IMR-90 (cell line): ENCODE measurements around the gene TMEM221. TPM values are rescaled to one million over a fixed set of nuclear protein-coding genes. Genes with fewer than 3 reads are reported as not detected.

Source experiments
- ATAC-seq: fragments of 200-7000 bp; cut with Tn5 transposase; 2 replicates; pipeline ENCODE4 v1.9.1; 2020; ENCODE audit warnings: low read depth, mild to moderate bottlenecking, moderate library complexity
- BruUV-seq: library from RNA; stranded (reverse); fragments of 400-500 nt; replicated peaks from 2 replicates; lab custom pipeline; 2021; lab: Mats Ljungman, UMichigan
- CTCF ChIA-PET: fragments of 300-600 bp; formaldehyde crosslinking; extraction: SDS; loops from one replicate; lab custom pipeline; 2021; ENCODE audit warnings: antibody characterized with exemption; lab: Yijun Ruan, JAX
- POLR2A ChIA-PET: fragments of 300-600 bp; sonication (Branson Sonifier 250); formaldehyde crosslinking; loops from one replicate; lab custom pipeline; 2022; ENCODE audit warnings: antibody characterized with exemption; ENCODE audit not compliant: unreplicated experiment; lab: Charles Lee
- DNase-seq: peaks from one replicate; pipeline ENCODE4 v3.0.0; 2013
- H2AFZ ChIP-seq: replicated peaks from 2 replicates; pipeline ENCODE3; 2013; ENCODE audit warnings: low read length, mild to moderate bottlenecking; ENCODE audit not compliant: poor library complexity
- H2AK5ac ChIP-seq: 2 replicates; pipeline ENCODE4 v1.6.1; 2013; ENCODE audit warnings: low read depth, low read length, inconsistent platforms
- H2AK9ac ChIP-seq: replicated peaks from 2 replicates; pipeline ENCODE3; 2013; ENCODE audit warnings: mild to moderate bottlenecking, low read depth, low read length, moderate library complexity; ENCODE audit not compliant: poor library complexity
- H2BK120ac ChIP-seq: 2 replicates; pipeline ENCODE4 v1.6.1; 2013; ENCODE audit warnings: low read depth, low read length, inconsistent platforms
- H2BK15ac ChIP-seq: 3 replicates; pipeline ENCODE4 v1.6.1; 2013; ENCODE audit warnings: low read depth, low read length, inconsistent platforms
- H2BK20ac ChIP-seq: 2 replicates; pipeline ENCODE4 v1.6.1; 2013; ENCODE audit warnings: low read depth, mild to moderate bottlenecking, inconsistent platforms, low read length, moderate library complexity
- H2BK5ac ChIP-seq: 2 replicates; pipeline ENCODE4 v1.6.1; 2013; ENCODE audit warnings: mild to moderate bottlenecking, low read depth, low read length, inconsistent platforms; ENCODE audit not compliant: poor library complexity, severe bottlenecking
- H3K14ac ChIP-seq: replicated peaks from 2 replicates; pipeline ENCODE4 v1.6.1; 2013; ENCODE audit warnings: low read depth, low read length, inconsistent platforms
- H3K18ac ChIP-seq: 2 replicates; pipeline ENCODE4 v1.6.1; 2013; ENCODE audit warnings: low read depth, low read length, control low read depth
- H3K23ac ChIP-seq: 2 replicates; pipeline ENCODE4 v1.6.1; 2013; ENCODE audit warnings: low read depth, low read length, inconsistent platforms
- H3K27ac ChIP-seq: 2 replicates; pipeline ENCODE4 v1.5.1; 2013; ENCODE audit warnings: mild to moderate bottlenecking, control low read depth, low read length; ENCODE audit not compliant: insufficient read depth
- H3K27me3 ChIP-seq: 2 replicates; pipeline ENCODE4 v1.6.1; 2013; ENCODE audit warnings: low read length; ENCODE audit not compliant: control insufficient read depth, insufficient read depth
- H3K36me3 ChIP-seq: 2 replicates; pipeline ENCODE4 v1.6.1; 2013; ENCODE audit warnings: low read length, mixed read lengths; ENCODE audit not compliant: control insufficient read depth, insufficient read depth
- H3K4ac ChIP-seq: 2 replicates; pipeline ENCODE4 v1.6.1; 2013; ENCODE audit warnings: low read depth, low read length, inconsistent platforms
- H3K4me1 ChIP-seq: 2 replicates; pipeline ENCODE4 v1.6.1; 2013; ENCODE audit warnings: low read length, mixed read lengths; ENCODE audit not compliant: control insufficient read depth, insufficient read depth
- H3K4me2 ChIP-seq: 2 replicates; pipeline ENCODE4 v1.6.1; 2013; ENCODE audit warnings: low read depth, mild to moderate bottlenecking, control low read depth, low read length, moderate library complexity
- H3K4me3 ChIP-seq: 2 replicates; pipeline ENCODE4 v1.5.1; 2013; ENCODE audit warnings: low read depth, mild to moderate bottlenecking, control low read depth, low read length, moderate library complexity; ENCODE audit not compliant: insufficient read depth
- H3K56ac ChIP-seq: 2 replicates; pipeline ENCODE4 v1.6.1; 2013; ENCODE audit warnings: low read length, inconsistent platforms; ENCODE audit not compliant: insufficient read depth; ENCODE audit errors: extremely low read depth
- H3K79me1 ChIP-seq, 2 experiments: 2 replicates each; pipeline ENCODE4 v1.6.1; 2013; ENCODE audit warnings: low read length in 2 of 2, inconsistent platforms in 1 of 2, low read depth in 1 of 2
- H3K9ac ChIP-seq: 2 replicates; pipeline ENCODE4 v1.6.1; 2013; ENCODE audit warnings: low read depth, low read length, control low read depth
- H3K9me1 ChIP-seq: 2 replicates; pipeline ENCODE4 v1.6.1; 2013; ENCODE audit warnings: low read length, inconsistent platforms; ENCODE audit not compliant: insufficient read depth
- H3K9me3 ChIP-seq: 2 replicates; pipeline ENCODE4 v1.6.1; 2013; ENCODE audit warnings: low read length; ENCODE audit not compliant: control insufficient read depth, insufficient read depth
- H4K20me1 ChIP-seq: 2 replicates; pipeline ENCODE4 v1.6.1; 2013; ENCODE audit warnings: low read length, inconsistent platforms; ENCODE audit not compliant: insufficient read depth
- H4K5ac ChIP-seq: 2 replicates; pipeline ENCODE4 v1.6.1; 2013; ENCODE audit warnings: mild to moderate bottlenecking, low read depth, low read length, control low read depth
- H4K8ac ChIP-seq, 2 experiments: 2 replicates each; pipeline ENCODE4 v1.6.1; 2013; ENCODE audit warnings: low read depth in 2 of 2, low read length in 2 of 2, control low read depth in 1 of 2, inconsistent platforms in 1 of 2
- H4K91ac ChIP-seq: 2 replicates; pipeline ENCODE4 v1.6.1; 2013; ENCODE audit warnings: low read depth, low read length, inconsistent platforms; ENCODE audit not compliant: insufficient read depth
- BHLHE40 ChIP-seq: fragments of 150-350 bp; IDR thresholded peaks from 2 replicates; pipeline ENCODE4 v1.6.1; 2016; ENCODE audit warnings: mild to moderate bottlenecking, low read depth, low read length
- CEBPB ChIP-seq: IDR thresholded peaks from 2 replicates; pipeline ENCODE4 v1.6.1; 2012; ENCODE audit warnings: low read depth, low read length, improper control_type of control experiment
- CHD1 ChIP-seq: IDR thresholded peaks from 2 replicates; pipeline ENCODE4 v1.6.1; 2012; ENCODE audit warnings: low read depth, low read length, improper control_type of control experiment
- CTCF ChIP-seq: conservative IDR thresholded peaks from 2 replicates; pipeline ENCODE4 v1.5.1; 2012; ENCODE audit warnings: mild to moderate bottlenecking, low read depth, low read length, improper control_type of control experiment
- ELK1 ChIP-seq: fragments of 150-350 bp; IDR thresholded peaks from 2 replicates; pipeline ENCODE4 v1.6.1; 2016; ENCODE audit warnings: low read depth, mild to moderate bottlenecking, low read length, moderate library complexity, borderline replicate concordance
- FOS ChIP-seq: fragments of 150-350 bp; IDR thresholded peaks from 2 replicates; pipeline ENCODE4 v1.6.1; 2016; ENCODE audit warnings: low read depth, low read length
- MAFK ChIP-seq: IDR thresholded peaks from 2 replicates; pipeline ENCODE4 v1.6.1; 2012; ENCODE audit warnings: low read depth, low read length, improper control_type of control experiment
- MAZ ChIP-seq: IDR thresholded peaks from 2 replicates; pipeline ENCODE4 v1.6.1; 2012; ENCODE audit warnings: low read depth, mild to moderate bottlenecking, low read length, improper control_type of control experiment, moderate library complexity, borderline replicate concordance
- MXI1 ChIP-seq: IDR thresholded peaks from 2 replicates; pipeline ENCODE4 v1.6.1; 2012; ENCODE audit warnings: low read depth, mild to moderate bottlenecking, low read length, moderate library complexity, borderline replicate concordance
- NFE2L2 ChIP-seq: fragments of 150-350 bp; IDR thresholded peaks from 2 replicates; pipeline ENCODE4 v1.6.1; 2016; ENCODE audit warnings: low read depth, mild to moderate bottlenecking, low read length
- POLR2A ChIP-seq: IDR thresholded peaks from 2 replicates; pipeline ENCODE4 v1.6.1; 2012; ENCODE audit warnings: mild to moderate bottlenecking, low read depth, low read length
- RAD21 ChIP-seq: IDR thresholded peaks from 2 replicates; pipeline ENCODE4 v1.6.1; 2012; ENCODE audit warnings: low read length, improper control_type of control experiment
- RFX5 ChIP-seq: IDR thresholded peaks from 2 replicates; pipeline ENCODE4 v1.8.0; 2012; ENCODE audit warnings: low read depth, mild to moderate bottlenecking, low read length, moderate library complexity
- SMC3 ChIP-seq: fragments of 150-350 bp; IDR thresholded peaks from 2 replicates; pipeline ENCODE4 v1.6.1; 2016; ENCODE audit warnings: low read depth, mild to moderate bottlenecking, antibody characterized with exemption, low read length, moderate library complexity
- USF2 ChIP-seq: fragments of 150-350 bp; IDR thresholded peaks from 2 replicates; pipeline ENCODE4 v1.6.1; 2017; ENCODE audit warnings: mild to moderate bottlenecking, antibody characterized with exemption, low read length, low read depth
- WGBS, 2 experiments: methylation state at CpG; one replicate each; pipeline versions ENCODE4 v1.1.5 to v1.1.7; 2013; ENCODE audit warnings: missing lambda C conversion rate in 2 of 2; ENCODE audit not compliant: insufficient read length in 1 of 2; ENCODE audit errors: extremely low coverage in 2 of 2; 5-methylcytosine and 5-hydroxymethylcytosine counted together
- dilution Hi-C: fragments of 300-500 bp; cut with HindIII; formaldehyde crosslinking; loops from one replicate; pipeline ENCODE4 v1.14.3; 2018; ENCODE audit warnings: low sequenced_read_pairs; ENCODE audit not compliant: unreplicated experiment
- in situ Hi-C: fragments of 300-500 bp; cut with MboI; formaldehyde crosslinking; loops from 3 replicates; pipeline ENCODE4 v1.14.3; 2019; ENCODE audit warnings: low sequenced_read_pairs, inconsistent platforms, mixed read lengths
- intact Hi-C: fragments of 100-400 bp; cut with micrococcal nuclease; formaldehyde crosslinking; loops from 2 replicates; pipeline ENCODE4 v1.10.0; 2022
- polyA plus RNA-seq, 3 experiments: library from polyadenylated mRNA; depleted of rRNA; stranded (reverse); fragments of >200 nt; gene quantifications; 2 replicates each; pipeline ENCODE4 v1.2.3, GENCODE V29; 2012; ENCODE audit warnings: low replicate concordance in 1 of 3
- total RNA-seq: library from RNA; depleted of rRNA; stranded (reverse); fragments of >200 nt; gene quantifications from 2 replicates; pipeline ENCODE4 v1.2.3, GENCODE V29; 2012

TMEM221 gene
- total and polyA plus RNA-seq, 2 of the 4 experiments (the other 2 are of a cell fraction), result 0.12 TPM; not detected in 1

GRCh38 chr19:17406046-17406886, 42.2 kb downstream of the TMEM221 start:
- Histone ChIP-seq H3K9me1 (peaks cover 2% of the 10 kb centered on the region; the same call in 1 of the 2 replicates), H3K14ac (no peak overlapping the region), H2BK15ac (no peak overlapping the region), H4K91ac (no peak overlapping the region), H3K27ac (no peak overlapping the region), H3K27me3 (no peaks in the 10 kb centered on the region), H3K23ac (no peak overlapping the region), H3K36me3 (no peaks in the 10 kb centered on the region), H4K8ac (peak overlapping the region; percentile 21 to 78; a peak in 2 of 4 replicates), H2AFZ (peak overlapping the region; percentile 73), H3K9ac (no peak overlapping the region), H3K4ac (no peak overlapping the region), H4K5ac (peak overlapping the region; percentile 70; the same call in 1 of the 2 replicates), H2BK20ac (no peak overlapping the region), H3K79me1 (no peaks in the 10 kb centered on the region), H3K56ac (no peak overlapping the region), H4K20me1 (no peaks in the 10 kb centered on the region), H3K4me3 (no peak overlapping the region), H3K18ac (no peak overlapping the region), H3K4me1 (no peaks in the 10 kb centered on the region), H3K4me2 (no peak overlapping the region), H2BK5ac (no peak overlapping the region), H2BK120ac (no peak overlapping the region), H2AK9ac (no peak overlapping the region), H2AK5ac (no peak overlapping the region), H3K9me3 (no peaks in the 10 kb centered on the region)
- ATAC-seq (no peak), DNase-seq (no peak)
- intact Hi-C loops (no loop called here), dilution Hi-C loops (no loop called here), in situ Hi-C loops (no loop called here)
- POLR2A ChIA-PET, result no interaction called here
- no TSS peak for BruUV-seq
- 88% methylated on average over 4 of the region's 10 CpGs; no CpG with 5 or more reads in 1 of the 2 experiments for WGBS, 2 experiments
- CTCF ChIA-PET, result no interaction called here
- TF ChIP-seq CEBPB (no peak), RAD21 (no peak), POLR2A (no peak), MAZ (no peak), MAFK (no peak), CHD1 (no peak), CTCF (no peak), RFX5 (no peak), USF2 (no peak), FOS (no peak), ELK1 (no peak), BHLHE40 (no peak), MXI1 (no peak), SMC3 (no peak), NFE2L2 (no peak)
